NT2/D1 (cell line): ENCODE results near the gene C1RL.

Experiments used
- DNase-seq: peaks from one replicate; pipeline ENCODE4 v3.0.0-alpha.2; 2011; ENCODE audit warnings: low read depth, low spot score
- H3K27me3 ChIP-seq: 2 replicates; pipeline ENCODE4 v1.6.0; 2011; ENCODE audit warnings: mild to moderate bottlenecking; ENCODE audit not compliant: insufficient read length, insufficient read depth
- H3K36me3 ChIP-seq: 2 replicates; pipeline ENCODE4 v1.6.1; 2011; ENCODE audit warnings: mild to moderate bottlenecking, low read length, mixed read lengths; ENCODE audit not compliant: insufficient read depth, insufficient read length
- H3K4me1 ChIP-seq: 2 replicates; pipeline ENCODE4 v1.5.1; 2011; ENCODE audit not compliant: insufficient read depth, insufficient read length
- H3K4me3 ChIP-seq: 2 replicates; pipeline ENCODE4 v1.5.1; 2011; ENCODE audit warnings: low read depth; ENCODE audit not compliant: insufficient read length
- H3K9ac ChIP-seq: 2 replicates; pipeline ENCODE4 v1.6.0; 2011; ENCODE audit warnings: low read depth; ENCODE audit not compliant: insufficient read length
- H3K9me3 ChIP-seq: 2 replicates; pipeline ENCODE4 v1.5.1; 2011; ENCODE audit warnings: mild to moderate bottlenecking, low read length; ENCODE audit not compliant: insufficient read depth
- SUZ12 ChIP-seq: IDR thresholded peaks from 2 replicates; pipeline ENCODE4 v1.6.1; 2011; ENCODE audit not compliant: insufficient read length, insufficient read depth; ENCODE audit errors: extremely low read depth
- YY1 ChIP-seq: IDR thresholded peaks from 2 replicates; pipeline ENCODE4 v1.6.1; 2011; ENCODE audit not compliant: insufficient read length, insufficient read depth
- ZNF274 ChIP-seq: IDR thresholded peaks from 2 replicates; pipeline ENCODE4 v1.6.1; 2011; ENCODE audit warnings: mild to moderate bottlenecking, low read depth, low read length

Gene C1RL

GRCh38 chr12:7128681-7129286, 19.8 kb upstream of the C1RL start, which contains the start of gene RBP5:
Gene RBP5, minus strand, starts transcription at chr12:7128889. Its CDS starts 114 bp downstream, at chr12:7128775.
- peaks cover 9% of the 10 kb centered on the region for H3K36me3 ChIP-seq
- peaks cover 26% of the 10 kb centered on the region for H3K27me3 ChIP-seq
- no peak for DNase-seq
- peaks cover 28% of the 10 kb centered on the region for H3K4me1 ChIP-seq
- H3K9ac ChIP-seq = peak within 1 kb of the TSS; percentile 76
- H3K4me3 ChIP-seq = peak within 1 kb of the TSS; percentile 73
- TF ChIP-seq ZNF274 = no peak
- TF ChIP-seq YY1 = no peak
- TF ChIP-seq SUZ12 = no peak
- no peaks in the 10 kb centered on the region for H3K9me3 ChIP-seq

- Histone ChIP-seq H3K9me3 (no peaks in the 10 kb centered on the region), H3K27me3 (peaks cover 26% of the 10 kb centered on the region), H3K36me3 (peaks cover 2% of the 10 kb centered on the region), H3K4me3 (no peak overlapping the region), H3K4me1 (peaks cover 28% of the 10 kb centered on the region), H3K9ac (no peak overlapping the region)
- no peak for TF ChIP-seq YY1
- no peak for TF ChIP-seq SUZ12
- no peak for TF ChIP-seq ZNF274
- DNase-seq = no peak
Measured at GRCh38 chr12:7127916-7128626, 19.1 kb upstream of the C1RL start.

GRCh38 chr12:7125632-7126227, 16.7 kb upstream of the C1RL start:
- Histone ChIP-seq H3K4me1 (peaks cover 25% of the 10 kb centered on the region), H3K4me3 (no peak overlapping the region), H3K9me3 (no peaks in the 10 kb centered on the region), H3K9ac (no peak overlapping the region), H3K27me3 (peaks cover 23% of the 10 kb centered on the region), H3K36me3 (no peaks in the 10 kb centered on the region)
- DNase-seq = no peak
- TF ChIP-seq ZNF274 (no peak), YY1 (no peak)

GRCh38 chr12:7123806-7124522, 14.9 kb upstream of the C1RL start:
- Histone ChIP-seq H3K9ac (no peak overlapping the region), H3K27me3 (peaks cover 9% of the 10 kb centered on the region), H3K4me3 (no peak overlapping the region), H3K9me3 (no peaks in the 10 kb centered on the region), H3K4me1 (peaks cover 22% of the 10 kb centered on the region), H3K36me3 (no peaks in the 10 kb centered on the region)
- TF ChIP-seq ZNF274 = no peak
- no peak for TF ChIP-seq YY1
- TF ChIP-seq SUZ12 = no peak
- no peak for DNase-seq

GRCh38 chr12:7122811-7123769, 14.1 kb upstream of the C1RL start:
- TF ChIP-seq YY1 = no peak
- TF ChIP-seq SUZ12 = no peak
- no peak for TF ChIP-seq ZNF274
- Histone ChIP-seq H3K27me3 (peaks cover under 1% of the 10 kb centered on the region), H3K4me1 (peaks cover 13% of the 10 kb centered on the region), H3K4me3 (no peak overlapping the region), H3K9me3 (no peaks in the 10 kb centered on the region), H3K9ac (no peak overlapping the region), H3K36me3 (peaks cover 5% of the 10 kb centered on the region)
- no peak for DNase-seq

GRCh38 chr12:7121324-7121723, 12.3 kb upstream of the C1RL start:
- Histone ChIP-seq H3K4me3 (no peak overlapping the region), H3K36me3 (peaks cover 19% of the 10 kb centered on the region), H3K27me3 (no peaks in the 10 kb centered on the region), H3K9ac (no peak overlapping the region), H3K9me3 (no peaks in the 10 kb centered on the region), H3K4me1 (peaks cover 10% of the 10 kb centered on the region)
- no peak for DNase-seq
- TF ChIP-seq ZNF274 (no peak), SUZ12 (no peak), YY1 (no peak)

GRCh38 chr12:7120166-7120565, 11.2 kb upstream of the C1RL start:
- no peak overlapping the region for H3K4me3 ChIP-seq
- no peak overlapping the region for H3K9ac ChIP-seq
- DNase-seq = no peak
- H3K9me3 ChIP-seq = no peaks in the 10 kb centered on the region
- H3K36me3 ChIP-seq = peaks cover 26% of the 10 kb centered on the region
- peaks cover 10% of the 10 kb centered on the region for H3K4me1 ChIP-seq
- H3K27me3 ChIP-seq = no peaks in the 10 kb centered on the region
- no peak for TF ChIP-seq SUZ12
- no peak for TF ChIP-seq YY1
- TF ChIP-seq ZNF274 = no peak
